Tibial artery (tissue), 4 donors: ENCODE measurements around the gene RIN3.

Source experiments
- DNase-seq, 2 donors: peaks; one replicate each; pipeline ENCODE4 v3.0.0-alpha.2; 2019
- H3K27ac ChIP-seq, 2 donors: fragments of 200-600 bp; sonication (generic) in 1 of 2; 1 replicate in 1 of 2; 2 replicates in 1 of 2; pipeline ENCODE4 v1.5.1; 2018 to 2019; ENCODE audit warnings: mild to moderate bottlenecking in 1 of 2
- H3K27me3 ChIP-seq, 2 donors: fragments of 200-600 bp; sonication (generic) in 1 of 2; one replicate each; pipeline versions ENCODE4 v1.5.1 to v1.6.0; 2016 to 2019
- H3K36me3 ChIP-seq, 3 donors: fragments of 200-600 bp; sonication (generic) in 2 of 3; one replicate each; pipeline ENCODE4 v1.5.1; 2016 to 2019; ENCODE audit warnings: mild to moderate bottlenecking in 2 of 3
- H3K4me1 ChIP-seq, 4 donors: fragments of 200-600 bp; sonication (generic) in 2 of 4; 1 replicate in 3 of 4; 2 replicates in 1 of 4; pipeline ENCODE4 v1.5.1; 2016 to 2019
- H3K4me3 ChIP-seq, 2 donors: fragments of 200-600 bp; sonication (generic) in 1 of 2; 1 replicate in 1 of 2; 2 replicates in 1 of 2; pipeline ENCODE4 v1.5.1; 2018 to 2019; ENCODE audit warnings: mild to moderate bottlenecking in 2 of 2
- H3K9me3 ChIP-seq, 3 donors: fragments of 200-600 bp; sonication (generic) in 1 of 3; one replicate each; pipeline ENCODE4 v1.5.1; 2016 to 2019
- intact Hi-C: fragments of 100-400 bp; cut with DNase I; formaldehyde crosslinking; loops from one replicate; pipeline ENCODE4 v1.15.0; 2023; ENCODE audit warnings: low total_unique reads
- TF ChIP-seq, protein P1 (sequence below), 2 experiments: fragments of 200-600 bp in 1 of 2; fragments of 450-650 bp in 1 of 2; IDR thresholded peaks; one replicate each; pipeline ENCODE4 v1.5.1; 2017 to 2019; ENCODE audit warnings: antibody characterized with exemption in 2 of 2, mild to moderate bottlenecking in 1 of 2, moderate library complexity in 1 of 2

Gene RIN3

DNA sequence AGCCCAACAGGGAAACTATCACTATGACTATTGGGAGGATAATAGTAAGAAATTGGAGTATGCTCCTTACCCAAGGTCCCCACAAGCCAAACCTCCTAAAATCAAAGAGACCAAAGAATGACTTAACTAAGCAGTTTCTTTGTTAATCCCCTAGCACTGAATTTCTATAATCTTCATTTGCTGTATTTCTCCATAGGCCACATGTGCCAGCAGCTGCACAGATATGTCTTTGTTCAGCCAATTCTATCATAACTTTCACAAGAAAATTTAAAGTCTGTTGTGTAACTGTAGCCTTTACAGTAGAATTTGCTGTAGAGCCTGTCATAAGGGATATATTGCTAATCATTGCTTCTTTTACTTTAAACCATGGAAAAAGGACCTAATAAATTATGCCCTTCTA, 104.0 kb downstream of the RIN3 start:
- Histone ChIP-seq H3K27me3 (no peaks in the 10 kb centered on the region), H3K36me3 (peaks cover 6 to 7% (median 6%) of the 10 kb centered on the region in 3 donors), H3K4me3 (no peak overlapping the region), H3K4me1 (no peaks in the 10 kb centered on the region), H3K27ac (no peak overlapping the region), H3K9me3 (peaks cover 0 to 6% (median 0%) of the 10 kb centered on the region in 3 donors)
- DNase-seq, result no peak
- TF ChIP-seq, protein P1, sequence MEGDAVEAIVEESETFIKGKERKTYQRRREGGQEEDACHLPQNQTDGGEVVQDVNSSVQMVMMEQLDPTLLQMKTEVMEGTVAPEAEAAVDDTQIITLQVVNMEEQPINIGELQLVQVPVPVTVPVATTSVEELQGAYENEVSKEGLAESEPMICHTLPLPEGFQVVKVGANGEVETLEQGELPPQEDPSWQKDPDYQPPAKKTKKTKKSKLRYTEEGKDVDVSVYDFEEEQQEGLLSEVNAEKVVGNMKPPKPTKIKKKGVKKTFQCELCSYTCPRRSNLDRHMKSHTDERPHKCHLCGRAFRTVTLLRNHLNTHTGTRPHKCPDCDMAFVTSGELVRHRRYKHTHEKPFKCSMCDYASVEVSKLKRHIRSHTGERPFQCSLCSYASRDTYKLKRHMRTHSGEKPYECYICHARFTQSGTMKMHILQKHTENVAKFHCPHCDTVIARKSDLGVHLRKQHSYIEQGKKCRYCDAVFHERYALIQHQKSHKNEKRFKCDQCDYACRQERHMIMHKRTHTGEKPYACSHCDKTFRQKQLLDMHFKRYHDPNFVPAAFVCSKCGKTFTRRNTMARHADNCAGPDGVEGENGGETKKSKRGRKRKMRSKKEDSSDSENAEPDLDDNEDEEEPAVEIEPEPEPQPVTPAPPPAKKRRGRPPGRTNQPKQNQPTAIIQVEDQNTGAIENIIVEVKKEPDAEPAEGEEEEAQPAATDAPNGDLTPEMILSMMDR (IDR thresholded peaks at IDR 0.05), result no peak
- intact Hi-C loops, result loop anchor here (10.0 kb wide), 1 partner anchor 67 kb away; no protein-coding TSS in a partner anchor

DNA sequence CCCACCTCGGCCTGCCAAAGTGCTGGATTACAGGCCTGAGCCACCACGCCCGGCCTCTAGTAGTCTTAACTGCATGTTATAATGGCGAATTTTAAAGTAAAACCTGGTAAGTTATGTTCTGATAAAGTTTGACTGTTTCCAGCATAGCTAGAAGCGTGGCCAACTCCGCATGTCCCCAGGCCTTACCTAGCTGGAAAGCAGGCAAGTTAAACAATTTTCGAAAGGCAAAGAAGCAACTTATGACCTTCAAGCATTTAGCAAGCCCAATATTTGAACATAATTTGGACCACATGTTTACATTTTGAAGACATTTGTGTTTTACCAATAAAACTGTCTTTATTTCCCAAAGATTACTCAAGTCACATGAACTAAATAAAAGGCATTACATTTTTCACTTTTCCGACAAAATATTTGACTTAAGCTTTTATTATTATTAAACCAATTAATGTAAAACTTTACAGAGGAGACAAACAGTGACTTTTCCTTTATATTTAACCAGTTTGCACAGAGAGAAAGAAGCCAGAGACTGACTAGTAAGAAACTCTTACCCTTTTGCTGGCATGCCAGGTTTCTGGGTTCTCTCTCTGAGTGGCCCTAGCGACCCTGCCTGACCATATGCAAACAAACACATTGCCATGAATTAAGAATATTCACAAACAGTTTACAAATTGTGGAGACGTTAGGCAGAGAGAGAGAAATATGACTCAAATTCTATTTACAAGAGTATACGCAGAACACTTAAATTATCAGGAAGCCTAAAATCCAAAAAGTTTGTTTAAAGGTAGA, 106.3 kb downstream of the RIN3 start:
- Histone ChIP-seq H3K36me3 (peaks cover 6 to 8% (median 7%) of the 10 kb centered on the region in 3 donors), H3K4me1 (no peaks in the 10 kb centered on the region), H3K9me3 (peaks cover 0 to 6% (median 0%) of the 10 kb centered on the region in 3 donors), H3K27me3 (no peaks in the 10 kb centered on the region), H3K4me3 (no peak overlapping the region), H3K27ac (no peak overlapping the region)
- TF ChIP-seq, protein P1 (IDR thresholded peaks at IDR 0.05), result no peak
- DNase-seq, result no peak
- intact Hi-C loops, result loop anchor here (10.0 kb wide), 1 partner anchor 65 kb away; no protein-coding TSS in a partner anchor

GRCh38 chr14:92622311-92622710, 108.7 kb downstream of the RIN3 start:
- Histone ChIP-seq H3K9me3 (peaks cover 0 to 7% (median 5%) of the 10 kb centered on the region in 3 donors), H3K27ac (no peak overlapping the region), H3K4me3 (no peak overlapping the region), H3K4me1 (no peaks in the 10 kb centered on the region), H3K27me3 (no peaks in the 10 kb centered on the region), H3K36me3 (peaks cover 4 to 15% (median 10%) of the 10 kb centered on the region in 3 donors)
- no peak for DNase-seq
- intact Hi-C loops, result no loop called here
- TF ChIP-seq, protein P1 (IDR thresholded peaks at IDR 0.05), result no peak

DNA sequence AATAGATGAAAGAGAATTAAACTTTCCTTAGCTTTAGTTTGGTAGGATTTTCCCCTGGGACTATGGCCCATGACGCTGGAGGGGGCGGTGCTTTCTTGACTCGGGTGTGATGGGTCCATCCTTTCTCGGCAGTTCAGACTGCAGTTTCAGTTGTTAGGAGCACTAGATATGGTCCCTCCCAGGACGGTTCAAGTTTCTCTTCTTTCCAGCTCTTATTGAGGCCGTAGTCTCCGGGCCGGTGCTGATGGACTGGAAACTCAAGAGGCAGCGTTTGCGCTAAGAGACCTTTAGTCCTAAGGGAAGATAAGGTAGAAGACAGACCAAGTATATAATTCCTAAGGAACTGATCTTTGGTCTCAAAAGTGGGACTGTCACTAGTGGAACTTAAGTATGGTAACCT, 111.2 kb downstream of the RIN3 start:
- Histone ChIP-seq H3K4me1 (no peaks in the 10 kb centered on the region), H3K36me3 (peaks cover 6 to 20% (median 15%) of the 10 kb centered on the region in 3 donors), H3K27ac (no peak overlapping the region), H3K9me3 (peaks cover 3 to 15% (median 14%) of the 10 kb centered on the region in 3 donors), H3K4me3 (no peak overlapping the region), H3K27me3 (no peaks in the 10 kb centered on the region)
- intact Hi-C loops, result no loop called here
- TF ChIP-seq, protein P1 (IDR thresholded peaks at IDR 0.05), result no peak
- no peak for DNase-seq

DNA sequence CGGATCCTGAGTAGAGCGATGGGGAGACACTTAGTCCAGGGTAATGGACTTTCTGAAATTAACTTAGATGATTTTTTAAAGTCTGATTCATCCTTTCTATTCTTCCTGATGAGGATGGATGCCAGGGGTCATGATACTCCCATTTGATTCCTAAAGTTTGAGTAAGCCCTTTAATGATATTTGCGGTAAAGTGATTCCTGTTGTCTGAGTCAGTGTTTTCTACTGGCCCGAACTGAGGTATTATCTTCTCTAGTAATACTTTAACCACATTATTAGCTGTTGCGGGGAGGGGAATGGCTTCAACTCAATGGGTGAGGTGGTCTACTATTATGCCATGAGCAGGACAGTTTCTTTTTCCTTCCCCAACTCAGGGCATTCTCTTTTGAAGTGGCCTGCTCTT, 111.6 kb downstream of the RIN3 start:
- TF ChIP-seq, protein P1 (IDR thresholded peaks at IDR 0.05), result no peak
- Histone ChIP-seq H3K4me3 (no peak overlapping the region), H3K27me3 (no peaks in the 10 kb centered on the region), H3K9me3 (peaks cover 3 to 15% (median 14%) of the 10 kb centered on the region in 3 donors), H3K36me3 (peaks cover 6 to 20% (median 15%) of the 10 kb centered on the region in 3 donors), H3K27ac (no peak overlapping the region), H3K4me1 (no peaks in the 10 kb centered on the region)
- intact Hi-C loops, result no loop called here
- no peak for DNase-seq
